SW480 (cell line): ENCODE measurements around the gene NR6A1.
A peak's percentile ranks its signal among the peaks of the same experiment; 100 is the strongest.
"Not testable (repeated sequence)": the region's sequence is repeated elsewhere in the genome, so short reads cannot be mapped to it uniquely, and the experiment has no call there.

Experiments
- DNase-seq: peaks from one replicate; pipeline ENCODE4 v3.0.0-alpha.2; 2016; ENCODE audit warnings: low spot score

The NR6A1 gene

DNA sequence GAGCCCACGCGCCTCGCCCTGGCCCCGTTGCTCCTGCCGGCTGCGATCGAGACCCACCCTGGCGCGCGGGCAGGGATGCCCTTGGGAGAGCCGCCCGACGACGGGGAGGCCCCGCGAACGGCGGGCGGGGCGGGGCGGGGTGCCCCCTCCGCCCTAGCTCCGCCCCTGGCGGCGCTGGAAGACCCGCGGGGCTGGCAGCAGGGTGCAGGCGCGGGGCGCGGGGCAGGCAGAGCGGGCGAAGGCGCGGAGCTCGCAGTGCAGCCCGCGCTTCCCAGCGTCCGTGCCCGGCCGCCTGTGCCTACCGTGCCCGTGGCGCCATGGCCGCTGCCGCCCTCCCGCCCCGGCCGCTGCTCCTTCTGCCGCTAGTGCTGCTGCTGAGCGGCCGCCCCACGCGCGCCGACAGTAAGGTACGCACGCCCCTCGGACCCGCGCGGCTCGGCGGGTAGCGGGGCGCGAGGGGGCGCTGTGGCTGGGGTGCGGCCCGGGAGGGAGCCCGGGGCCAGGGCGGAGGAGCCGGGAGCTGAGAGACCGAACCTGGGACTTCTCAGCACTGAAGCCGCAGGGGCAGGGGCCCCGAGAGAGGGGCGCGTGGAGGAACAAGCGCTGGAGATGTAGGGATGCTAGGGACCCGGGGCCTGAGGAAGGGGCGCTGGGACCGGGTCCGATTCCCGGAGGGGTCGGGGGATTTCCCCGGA is 6.0 kb upstream of the NR6A1 start, which contains the start of gene OLFML2A:
Gene OLFML2A (plus strand): TSS at position 180 of the 695 bp plus-strand sequence. CDS start 138 bp downstream, at position 318.
- no peak for DNase-seq

DNA sequence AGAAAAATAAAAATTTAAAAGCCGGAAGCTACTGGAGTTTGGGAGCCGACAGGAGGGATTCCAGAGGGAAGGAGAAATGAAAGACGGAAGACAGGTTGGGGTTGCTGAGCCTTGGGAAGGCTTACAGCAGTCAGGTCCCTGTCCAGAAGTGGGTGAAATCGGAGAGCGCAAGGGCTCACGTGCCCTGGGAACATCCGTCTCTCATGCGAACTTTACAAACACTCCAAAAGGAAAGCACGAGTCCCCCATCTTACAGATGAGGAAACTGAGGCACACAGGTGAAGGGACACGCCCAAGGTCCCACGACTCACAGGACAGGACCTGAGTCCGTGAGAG is 5.5 kb upstream of the NR6A1 start:
- no peak for DNase-seq

DNA sequence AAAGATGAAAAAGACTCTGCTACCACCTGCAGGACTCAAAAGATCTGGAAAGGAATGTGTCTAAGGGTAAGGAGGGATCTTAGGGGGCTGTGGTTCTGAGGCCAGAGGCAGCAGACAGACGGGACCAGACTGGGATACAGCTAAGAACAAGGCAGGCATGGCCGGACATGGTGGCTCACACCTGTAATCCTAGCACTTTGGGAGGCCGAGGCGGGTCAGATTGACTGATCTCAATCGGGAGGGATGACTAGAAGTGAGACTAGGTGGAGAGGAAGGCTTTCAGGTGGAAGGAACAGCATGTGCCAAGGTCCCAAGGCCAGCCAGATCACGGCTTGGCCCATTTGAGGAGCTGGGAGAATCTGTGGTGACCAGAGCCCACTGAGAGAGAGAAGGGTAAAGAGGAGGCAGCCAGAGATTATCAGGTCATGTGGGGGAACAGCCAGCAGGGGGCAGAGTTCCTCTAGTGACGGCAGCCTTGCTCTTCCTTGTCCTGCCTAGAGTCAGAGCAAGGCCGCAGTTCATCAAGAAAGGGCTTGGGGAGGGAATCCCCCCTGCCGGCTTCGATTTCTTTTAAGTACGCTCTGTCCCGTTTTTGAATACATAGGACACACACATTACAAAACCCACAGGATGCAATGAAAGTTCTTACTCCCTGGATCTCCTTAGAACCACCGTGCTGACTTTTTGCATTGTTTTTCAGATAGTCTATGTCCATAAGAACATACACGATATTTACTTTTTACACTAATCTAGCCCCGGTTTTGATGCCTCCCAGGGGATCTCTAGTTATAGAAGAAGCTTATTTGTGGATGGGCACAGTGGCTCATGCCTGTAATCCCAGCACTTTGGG is 3.2 kb upstream of the NR6A1 start:
- DNase-seq, result peak; percentile 72

DNA sequence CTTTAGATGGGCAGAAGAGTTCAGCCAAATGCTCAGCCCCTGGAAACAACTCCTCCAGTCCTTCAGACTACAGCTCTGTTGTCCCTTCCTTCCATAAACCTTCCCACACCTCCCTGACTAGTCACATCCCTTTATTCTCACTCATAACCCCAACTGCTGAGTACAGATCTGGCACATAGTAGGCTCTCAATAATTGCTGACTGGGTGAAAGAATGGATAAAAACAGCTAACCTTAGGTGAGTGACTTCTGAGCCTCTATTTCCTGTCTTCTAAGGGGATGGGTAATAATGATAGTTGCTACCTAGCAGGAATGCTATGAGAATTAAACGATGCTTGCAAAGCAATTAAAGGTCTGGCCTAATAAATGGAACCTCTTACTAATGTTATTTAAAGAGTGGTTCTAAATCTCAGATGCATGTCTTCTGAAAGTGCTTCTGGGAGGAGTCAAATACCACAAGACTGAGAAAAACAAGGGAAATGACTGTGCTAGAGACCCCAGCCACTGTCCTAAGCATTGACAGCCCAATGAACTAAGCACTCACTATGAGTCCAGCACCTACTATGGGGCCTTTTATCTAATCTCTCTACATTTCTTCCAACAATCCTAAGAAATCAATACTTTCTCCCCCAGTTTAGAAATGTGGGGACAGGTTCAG is 2.5 kb upstream of the NR6A1 start:
- DNase-seq, result no peak

DNA sequence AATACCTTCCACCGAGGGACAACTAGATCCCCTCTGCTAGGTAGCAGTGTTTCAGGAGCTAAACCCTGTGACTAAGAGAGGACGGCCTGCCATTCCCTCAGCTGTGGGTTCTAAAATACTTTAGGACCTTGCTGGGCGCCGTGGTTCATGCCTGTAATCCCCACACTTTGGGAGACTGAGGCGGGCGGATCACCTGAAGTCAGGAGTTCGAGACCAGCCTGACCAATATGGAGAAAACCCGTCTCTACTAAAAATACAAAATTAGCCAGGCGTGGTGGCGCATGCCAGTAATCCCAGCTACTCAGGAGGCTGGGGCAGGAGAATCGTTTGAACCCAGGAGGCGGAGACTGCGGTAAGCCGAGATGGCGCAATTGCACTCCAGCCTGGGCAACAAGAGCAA is 1.8 kb upstream of the NR6A1 start:
- DNase-seq, result not testable (repeated sequence)

DNA sequence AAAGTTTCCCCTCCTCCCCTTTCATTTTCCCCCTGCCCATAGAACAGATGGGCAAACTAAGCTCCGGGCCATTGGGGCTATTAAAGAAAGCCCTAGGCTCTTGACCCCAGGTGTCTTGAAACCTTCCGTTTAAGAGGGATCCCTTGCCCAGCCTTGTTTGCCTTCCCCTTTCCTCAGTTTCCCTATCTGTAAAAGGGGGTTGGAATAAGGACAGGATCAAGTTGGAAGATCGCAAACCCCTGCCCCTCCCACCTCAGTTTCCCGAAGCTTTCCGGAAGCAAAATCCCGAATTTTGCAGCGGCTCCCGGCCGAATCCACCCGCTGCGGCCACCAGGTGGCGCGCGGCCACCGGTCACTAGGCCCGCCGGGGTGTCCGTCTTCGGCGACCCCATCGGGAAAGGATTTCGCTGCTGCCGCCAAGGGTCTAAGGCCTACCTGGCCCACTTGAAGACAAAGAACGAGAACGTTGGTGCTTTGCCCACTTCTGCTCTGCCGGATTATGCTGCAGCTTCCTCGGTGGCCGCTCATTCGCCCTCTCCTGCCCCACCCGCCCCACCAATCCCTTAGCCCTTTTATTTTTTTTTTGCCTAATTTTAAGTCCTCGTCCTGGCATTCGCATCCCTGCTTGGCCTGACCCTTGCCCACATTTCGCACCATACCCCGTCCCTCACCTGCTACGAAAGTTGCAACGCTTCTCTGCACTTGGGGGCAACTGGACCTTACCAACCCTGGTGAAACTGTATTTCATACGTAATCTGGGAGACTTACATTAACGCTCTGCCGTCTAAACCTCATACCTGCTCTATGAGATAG is 962 bp upstream of the NR6A1 start:
- DNase-seq, result peak; percentile 67

DNA sequence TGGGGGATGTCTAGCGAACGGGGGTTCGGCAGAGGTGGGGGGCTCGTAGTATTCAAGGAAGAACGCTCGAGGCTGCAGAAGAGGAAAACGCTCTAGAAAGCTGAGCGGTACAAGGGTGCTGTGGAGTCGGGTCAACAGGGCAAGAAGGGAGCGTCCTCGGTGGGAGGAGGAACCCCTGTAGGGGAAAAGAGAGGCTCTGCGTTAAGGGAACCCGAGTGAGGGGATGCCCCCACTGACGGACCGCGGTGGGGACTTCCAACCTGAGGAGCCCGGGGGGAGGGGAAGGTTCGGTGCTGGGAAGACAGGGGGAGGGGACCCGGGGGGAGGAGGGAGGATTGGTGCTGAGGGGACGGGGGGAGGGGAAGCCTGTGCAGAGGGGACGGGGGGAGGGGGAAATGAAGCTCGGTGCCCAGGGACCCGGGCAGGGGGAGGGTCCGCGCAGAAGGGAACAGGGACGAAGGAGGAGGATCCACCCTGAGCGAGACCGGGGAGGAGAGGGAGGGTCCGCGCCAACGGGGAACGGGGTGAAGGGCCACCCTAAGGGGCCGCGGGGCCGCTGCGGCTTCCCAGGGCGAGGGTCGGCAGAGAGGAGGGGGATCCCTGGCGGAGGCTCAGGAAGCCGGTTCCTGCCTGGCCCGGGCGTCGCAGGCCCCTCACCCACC is 621 bp downstream of the NR6A1 start:
- DNase-seq, result peak; percentile 57

DNA sequence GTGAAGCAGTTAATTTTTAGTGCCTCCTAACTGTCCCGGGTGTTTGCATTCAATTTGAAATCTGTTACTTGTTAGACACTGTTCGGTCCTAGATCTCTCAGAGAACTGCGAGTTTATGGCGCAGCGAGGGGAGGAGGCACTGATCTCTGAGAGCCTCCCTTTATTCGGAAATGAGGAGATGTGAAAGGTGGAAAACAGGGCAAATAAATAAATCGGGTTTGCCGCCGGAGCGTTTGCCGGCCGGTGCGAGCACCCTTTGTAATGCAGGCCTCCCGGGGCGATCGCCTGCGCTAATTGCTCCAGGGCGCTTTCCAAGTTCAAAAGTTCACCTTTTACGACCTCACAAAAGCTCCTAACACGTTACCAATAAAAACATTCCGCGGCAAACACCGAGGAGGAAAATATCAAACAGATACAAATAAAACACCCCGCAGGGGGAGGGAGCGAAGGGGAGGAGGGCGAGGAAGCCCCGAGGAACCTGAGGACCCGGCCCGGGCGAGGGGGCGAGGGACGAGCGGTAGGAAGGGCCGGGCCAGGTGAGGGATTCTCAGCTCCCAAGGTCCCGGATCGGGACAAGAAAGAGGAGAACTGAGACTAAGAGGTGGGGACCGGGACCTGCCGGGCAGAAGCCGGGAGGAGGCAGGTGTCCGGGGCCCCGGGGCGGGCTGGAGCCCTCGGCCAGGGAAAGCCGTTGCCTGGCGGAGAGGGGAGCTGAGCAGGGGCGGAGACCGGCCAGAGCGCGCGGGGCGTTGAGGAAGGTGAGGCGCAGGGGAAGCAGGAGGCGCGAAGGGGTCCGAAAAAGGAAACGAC is 1.4 kb downstream of the NR6A1 start:
- DNase-seq, result peak; percentile 64

DNA sequence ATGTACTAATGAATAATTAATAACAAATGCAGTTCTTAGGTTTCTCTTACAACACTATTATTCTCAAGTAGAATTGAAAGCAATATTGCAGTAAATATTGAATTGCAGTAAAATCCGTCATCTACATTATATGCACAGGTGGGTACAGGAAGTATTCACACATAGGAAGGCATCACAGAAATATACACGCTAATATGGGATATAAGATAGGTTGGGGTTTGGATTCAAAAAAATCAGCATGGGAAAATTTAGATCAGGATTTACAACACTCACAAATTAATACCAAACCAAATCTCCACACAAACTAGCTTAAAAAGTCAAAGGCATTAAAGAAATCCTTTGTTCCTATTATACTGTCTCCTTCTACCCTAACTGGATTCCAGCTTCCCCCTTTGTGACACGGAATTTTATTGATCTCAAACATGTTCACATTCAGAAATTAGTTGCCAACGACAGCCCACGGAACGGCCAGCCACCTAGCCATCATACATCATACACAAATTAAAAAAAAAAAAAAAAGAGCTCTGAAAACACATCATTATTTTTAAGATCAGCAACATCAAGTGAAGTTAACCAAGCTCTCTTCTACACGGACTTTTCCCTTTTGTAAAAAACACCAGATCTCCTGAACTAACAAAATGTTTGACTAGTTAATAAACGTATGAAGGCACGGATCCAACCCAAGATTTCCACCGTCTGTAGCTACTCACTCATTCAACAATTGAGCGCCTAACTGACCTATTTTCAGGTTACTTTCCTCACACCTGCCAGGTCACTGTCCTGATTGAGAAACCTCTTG is 2.2 kb downstream of the NR6A1 start:
- DNase-seq, result no peak

DNA sequence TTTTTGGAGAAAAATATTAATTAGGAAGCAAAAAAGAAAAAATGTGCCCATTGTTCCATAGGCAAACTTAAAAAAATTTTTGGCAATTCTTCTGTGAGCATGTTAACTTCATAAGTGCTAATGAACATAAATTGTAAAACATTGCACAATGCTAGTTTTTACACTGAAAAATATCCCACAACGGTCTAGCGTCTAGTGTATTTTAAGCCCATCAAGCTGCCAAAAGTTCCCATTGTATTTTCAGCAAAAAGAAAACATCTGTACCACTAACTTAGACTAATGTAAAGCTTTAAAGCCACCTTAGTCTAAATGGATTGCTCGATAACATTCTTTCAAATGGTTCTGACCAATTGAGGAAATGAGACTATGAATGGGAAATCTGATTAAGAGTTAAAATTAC is 2.8 kb downstream of the NR6A1 start:
- DNase-seq, result no peak

DNA sequence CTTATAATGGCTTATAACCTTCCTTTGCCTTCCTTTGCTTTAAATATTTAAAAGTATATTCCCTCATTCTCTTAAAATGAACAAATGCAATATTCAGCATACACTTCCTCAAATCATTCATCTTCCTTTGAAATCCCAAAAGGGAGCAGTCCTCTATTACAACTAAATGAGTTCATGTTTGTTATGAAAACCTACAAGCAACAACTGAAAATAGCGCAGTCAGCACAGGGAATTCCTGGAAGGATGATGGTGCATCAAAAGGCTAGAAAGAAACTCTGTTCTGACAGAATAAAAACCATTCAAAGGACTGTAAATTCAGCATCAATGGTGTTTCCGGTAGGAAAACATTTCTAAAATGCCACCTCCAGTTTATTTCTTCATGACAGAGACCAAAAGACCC is 3.3 kb downstream of the NR6A1 start:
- no peak for DNase-seq

DNA sequence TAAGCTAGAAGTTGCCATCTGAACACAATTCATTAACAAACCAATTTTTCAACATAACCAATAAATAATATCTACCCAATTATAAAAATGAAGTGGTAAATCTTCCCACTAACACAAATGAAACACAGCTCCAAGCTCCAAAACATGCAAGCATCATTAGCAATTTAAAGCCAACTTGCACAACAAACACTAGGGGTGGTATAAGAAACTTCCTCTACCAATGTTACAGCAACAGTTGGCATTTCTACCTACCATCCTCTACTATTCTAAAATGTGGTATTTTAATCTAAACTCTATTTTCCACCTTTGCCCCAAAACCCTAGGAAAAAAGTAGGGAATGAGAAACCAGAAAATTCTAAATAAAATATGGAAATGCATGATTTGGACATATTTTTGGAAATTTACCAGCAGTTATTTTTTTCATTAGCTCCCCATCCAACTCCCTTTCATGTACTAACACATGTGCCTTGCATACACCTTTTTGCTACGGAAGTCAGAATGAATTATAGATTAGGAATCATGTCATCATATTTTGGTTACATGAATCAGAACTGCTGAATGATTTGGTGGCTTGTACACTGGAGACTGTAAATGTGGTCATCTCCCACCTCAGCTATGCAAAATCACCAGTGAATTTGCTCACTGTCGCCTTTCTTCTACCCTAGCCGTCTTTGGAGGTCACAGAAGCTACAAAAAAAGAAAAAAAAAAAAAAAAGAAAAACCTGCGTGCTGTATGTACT is 4.1 kb downstream of the NR6A1 start:
- DNase-seq, result peak; percentile 38

DNA sequence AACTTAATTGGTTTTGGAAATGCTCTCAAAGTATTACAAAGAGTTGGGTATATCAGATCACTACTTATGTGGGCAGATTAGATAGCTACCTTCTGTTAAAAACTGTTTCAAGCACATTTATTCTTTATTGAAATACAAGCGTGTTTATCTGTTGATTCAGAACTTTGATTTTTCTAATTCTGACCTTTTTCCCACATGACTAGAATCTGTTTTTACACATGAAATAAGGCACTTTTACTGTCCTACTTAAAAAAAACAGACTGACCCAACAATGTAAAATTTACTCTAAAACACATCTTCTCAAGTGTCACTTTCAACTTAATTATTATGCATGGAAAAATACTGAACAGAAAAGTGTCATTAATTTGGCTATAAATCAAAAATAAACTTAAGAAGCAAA is 4.8 kb downstream of the NR6A1 start:
- DNase-seq, result no peak

DNA sequence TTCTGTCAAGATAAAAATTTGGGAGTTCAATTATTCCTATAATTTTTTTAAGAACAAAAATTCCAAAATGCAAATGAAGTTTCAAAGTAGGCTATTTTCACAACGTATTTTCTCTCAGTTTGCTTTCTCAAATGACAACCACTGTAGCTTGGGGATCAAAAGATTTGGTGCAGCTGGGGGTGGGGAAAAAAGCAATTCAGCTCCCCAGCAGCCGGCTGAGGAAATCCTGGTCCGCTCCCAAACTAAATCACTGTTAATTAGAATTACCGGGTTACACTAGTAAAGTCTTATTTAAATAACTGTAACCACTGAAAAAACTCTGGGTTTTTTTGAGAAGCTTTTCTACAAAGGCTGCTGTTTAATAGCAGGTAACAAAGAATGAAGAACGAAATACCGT is 5.7 kb downstream of the NR6A1 start:
- DNase-seq, result no peak

DNA sequence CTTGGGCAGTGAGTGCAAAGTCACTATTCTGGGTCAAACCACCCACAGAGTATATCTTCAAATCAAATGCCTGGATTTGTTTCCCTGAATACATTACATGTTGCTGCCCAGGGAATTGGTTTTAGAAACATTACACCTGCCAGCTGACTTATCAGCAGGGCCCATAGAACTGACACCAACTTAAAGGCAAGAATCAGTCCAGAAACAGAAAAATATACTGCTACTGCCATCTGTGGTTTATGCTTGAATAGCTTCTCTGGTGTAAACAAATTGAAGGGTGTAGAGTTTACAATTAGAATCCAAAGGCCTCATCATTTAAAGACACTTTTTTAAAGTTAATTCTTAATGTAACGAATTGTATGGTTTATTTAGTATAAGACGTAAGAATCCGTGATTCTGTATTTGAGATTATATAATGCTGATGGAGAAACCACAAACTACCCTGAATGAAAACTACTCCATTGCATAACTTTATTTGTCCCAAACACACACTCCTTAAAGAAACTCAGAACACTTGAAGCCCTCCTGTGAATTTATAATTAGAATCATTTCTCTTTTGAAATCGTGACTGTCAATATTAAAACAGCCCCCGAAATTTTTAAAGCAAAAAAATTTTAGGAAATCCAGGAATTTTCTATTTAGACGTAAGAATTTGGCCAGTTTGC is 6.2 kb downstream of the NR6A1 start:
- peak; percentile 63 for DNase-seq

DNA sequence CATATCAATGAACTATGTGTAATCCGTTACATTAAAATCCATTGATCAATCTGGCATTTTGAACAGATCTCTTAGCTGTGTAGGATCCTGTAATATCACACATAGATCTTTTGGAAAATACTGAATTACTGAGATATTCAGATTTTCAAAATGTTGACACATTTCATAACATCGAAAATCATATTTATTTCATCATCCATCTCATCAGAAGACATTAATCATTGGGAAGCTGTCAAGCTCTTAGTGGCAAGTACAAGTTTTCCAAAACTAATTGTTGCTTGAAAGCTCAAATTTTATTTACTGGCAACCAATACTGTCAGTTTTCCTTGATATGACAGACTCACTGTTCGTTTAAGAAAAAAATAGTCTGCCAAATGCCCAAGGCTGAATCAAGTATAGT is 8.5 kb downstream of the NR6A1 start:
- DNase-seq, result no peak

DNA sequence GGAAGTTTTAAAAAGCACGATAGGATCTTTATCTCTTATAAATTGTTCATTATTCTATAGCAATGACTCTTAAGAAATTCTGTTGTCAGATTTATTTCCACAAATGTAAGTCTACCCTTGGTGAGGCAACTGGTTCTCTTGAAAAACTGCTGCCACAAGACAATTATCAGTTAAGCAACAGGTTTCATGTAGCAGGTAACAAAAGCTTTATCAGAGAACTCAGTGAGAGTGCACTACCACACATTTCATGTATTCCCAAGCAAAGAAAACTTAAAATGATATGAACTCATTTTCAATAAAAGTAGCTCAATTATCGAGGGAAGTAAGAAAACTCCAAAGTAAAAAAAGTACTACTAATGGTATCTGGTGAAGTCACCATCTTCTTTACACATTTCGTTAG is 9.4 kb downstream of the NR6A1 start:
- no peak for DNase-seq

DNA sequence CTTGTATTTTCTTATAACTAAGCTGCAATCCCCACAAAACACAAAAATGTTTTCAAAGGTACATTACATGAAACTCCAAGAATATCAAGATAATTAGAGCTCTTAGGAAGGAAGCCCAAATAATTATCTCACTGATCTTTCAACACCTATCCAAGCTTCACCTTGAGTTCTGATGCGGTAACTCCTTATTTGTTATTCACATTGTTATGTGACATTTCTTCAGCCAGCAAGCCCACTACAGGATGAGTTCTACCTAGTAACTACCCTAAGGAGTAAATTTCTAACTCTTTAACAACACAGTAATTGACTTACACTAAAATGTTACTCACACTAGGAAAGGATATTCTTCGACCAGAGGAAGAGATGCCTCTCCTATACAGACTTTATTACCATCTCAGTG is 9.9 kb downstream of the NR6A1 start:
- no peak for DNase-seq

DNA sequence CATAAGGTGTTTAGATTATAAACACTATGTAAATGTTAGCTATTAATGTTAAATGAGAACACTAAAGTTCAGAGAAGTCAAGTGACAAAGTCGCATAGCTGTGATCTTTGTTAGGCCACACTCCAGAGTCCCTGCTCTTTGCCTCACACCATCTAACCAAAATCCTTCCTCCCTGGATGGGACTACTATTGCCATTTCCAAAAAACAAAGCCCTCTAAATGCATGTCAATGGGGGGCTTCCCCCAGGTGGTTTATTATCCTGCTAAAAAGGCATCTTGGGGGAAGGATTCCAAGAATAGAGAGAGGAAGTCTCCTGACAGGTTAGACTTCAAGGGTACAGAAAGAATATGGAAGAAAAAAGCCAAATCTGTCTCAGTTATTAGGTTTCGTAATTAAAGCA is 10.4 kb downstream of the NR6A1 start:
- DNase-seq, result no peak
